Embryonic facial prominence (tissue), 1 donor: Measurements from ENCODE around the gene ROMO1.
A peak's percentile ranks its signal among the peaks of the same experiment; 100 is the strongest.

ENCODE experiments used
- DNase-seq: peaks from one replicate; pipeline ENCODE4 v3.0.0-alpha.2; 2016; ENCODE audit errors: extremely low spot score

The ROMO1 gene

GRCh38 chr20:35699127-35699956 is at the start of gene ROMO1, which contains the start of gene NFS1:
TSS of gene ROMO1 (plus strand) at chr20:35699405. CDS start at chr20:35699633, 228 bp downstream.
TSS of gene NFS1 (minus strand) at chr20:35699352. CDS start at chr20:35699288, 64 bp downstream.
- DNase-seq, result peak; percentile 76

GRCh38 chr20:35650632-35651031 is 48.6 kb upstream of the ROMO1 start:
- no peak for DNase-seq

GRCh38 chr20:35651958-35652357 is 47.2 kb upstream of the ROMO1 start:
- DNase-seq, result no peak

- no peak for DNase-seq
Observed at GRCh38 chr20:35652641-35653429, 46.4 kb upstream of the ROMO1 start.

- DNase-seq, result no peak
Observed at GRCh38 chr20:35653430-35653734, 45.8 kb upstream of the ROMO1 start.

- no peak for DNase-seq
Observed at GRCh38 chr20:35653893-35654292, 45.3 kb upstream of the ROMO1 start.

GRCh38 chr20:35654415-35654814 is 44.8 kb upstream of the ROMO1 start:
- no peak for DNase-seq

- DNase-seq, result no peak
Observed at GRCh38 chr20:35657271-35657670, 41.9 kb upstream of the ROMO1 start.

GRCh38 chr20:35660122-35660937 is 38.9 kb upstream of the ROMO1 start:
- no peak for DNase-seq

GRCh38 chr20:35661053-35661452 is 38.2 kb upstream of the ROMO1 start:
- DNase-seq, result no peak

- no peak for DNase-seq
Observed at GRCh38 chr20:35661908-35662307, 37.3 kb upstream of the ROMO1 start.

- no peak for DNase-seq
Observed at GRCh38 chr20:35662551-35662950, 36.7 kb upstream of the ROMO1 start.

- peak; percentile 23 for DNase-seq
Observed at GRCh38 chr20:35663516-35664465, 35.4 kb upstream of the ROMO1 start.

- peak; percentile 93 for DNase-seq
Observed at GRCh38 chr20:35664466-35665206, 34.6 kb upstream of the ROMO1 start, which contains the start of the genes CPNE1 and RBM12. TSS of gene CPNE1 (minus strand) at chr20:35664900. CDS start at chr20:35632923, 31,977 bp downstream. TSS of gene RBM12 (minus strand) at chr20:35664900. CDS start at chr20:35655322, 9,578 bp downstream.

GRCh38 chr20:35665949-35666288 is 33.3 kb upstream of the ROMO1 start:
- DNase-seq, result no peak

GRCh38 chr20:35669221-35669620 is 30.0 kb upstream of the ROMO1 start:
- DNase-seq, result no peak

GRCh38 chr20:35669681-35670080 is 29.5 kb upstream of the ROMO1 start:
- no peak for DNase-seq

GRCh38 chr20:35673884-35674283 is 25.3 kb upstream of the ROMO1 start:
- DNase-seq, result no peak

GRCh38 chr20:35674921-35675320 is 24.3 kb upstream of the ROMO1 start:
- DNase-seq, result no peak
